ENCODE results near the gene GNS.
"Not testable (repeated sequence)": the region's sequence is repeated elsewhere in the genome, so short reads cannot be mapped to it uniquely, and the experiment has no call there.

GNS gene

GRCh38 chr12:64779354-64779974 is 20.3 kb upstream of the GNS start:
- no peak for DNase-seq

GRCh38 chr12:64775147-64775736 is 16.0 kb upstream of the GNS start:
- DNase-seq = not testable (repeated sequence)

- DNase-seq = no peak
These were observed 14.2 kb upstream of the GNS start for GRCh38 chr12:64773386-64773785.

- no peak for DNase-seq
These were observed 8.3 kb upstream of the GNS start for GRCh38 chr12:64767495-64767894.

- no peak for DNase-seq
These were observed 1.8 kb upstream of the GNS start for GRCh38 chr12:64760808-64761573.

- no peak for DNase-seq
These were observed 1.4 kb downstream of the GNS start for GRCh38 chr12:64757771-64758170.

- DNase-seq = no peak
These were observed 2.8 kb downstream of the GNS start for GRCh38 chr12:64756376-64756775.

- DNase-seq = no peak
These were observed 5.8 kb downstream of the GNS start for GRCh38 chr12:64753427-64753826.

GRCh38 chr12:64752833-64753238 is 6.4 kb downstream of the GNS start:
- no peak for DNase-seq

- no peak for DNase-seq
These were observed 7.2 kb downstream of the GNS start for GRCh38 chr12:64752032-64752431.

- no peak for DNase-seq
These were observed 9.6 kb downstream of the GNS start for GRCh38 chr12:64749461-64750200.

- no peak for DNase-seq
These were observed 11.5 kb downstream of the GNS start for GRCh38 chr12:64747695-64748094.

GRCh38 chr12:64746663-64747062 is 12.5 kb downstream of the GNS start:
- no peak for DNase-seq

GRCh38 chr12:64745980-64746379 is 13.2 kb downstream of the GNS start:
- no peak for DNase-seq

GRCh38 chr12:64745259-64745807 is 13.9 kb downstream of the GNS start:
- DNase-seq = no peak

GRCh38 chr12:64744422-64745258 is 14.6 kb downstream of the GNS start:
- no peak for DNase-seq

GRCh38 chr12:64743206-64743605 is 16.0 kb downstream of the GNS start:
- DNase-seq = no peak

GRCh38 chr12:64742416-64742815 is 16.8 kb downstream of the GNS start:
- no peak for DNase-seq

- DNase-seq = no peak
These were observed 18.6 kb downstream of the GNS start for GRCh38 chr12:64740646-64741045.

GRCh38 chr12:64739778-64740177 is 19.4 kb downstream of the GNS start:
- no peak for DNase-seq

GRCh38 chr12:64737539-64737938 is 21.7 kb downstream of the GNS start:
- peak; percentile 15 for DNase-seq

GRCh38 chr12:64736771-64737170 is 22.4 kb downstream of the GNS start:
- DNase-seq = no peak

Data from stimulated activated CD4-positive, alpha-beta T cell treated with anti-CD3 and anti-CD28 coated beads, Interleukin-15, amount 100 ng/mL, for 24 hours (primary cell).